T follicular helper cell (primary cell): ENCODE results near the gene FKBP4.

ENCODE experiments used
- DNase-seq: peaks from one replicate; pipeline ENCODE4 v3.0.0-alpha.2; 2020; ENCODE audit warnings: low read depth

FKBP4 gene

DNA sequence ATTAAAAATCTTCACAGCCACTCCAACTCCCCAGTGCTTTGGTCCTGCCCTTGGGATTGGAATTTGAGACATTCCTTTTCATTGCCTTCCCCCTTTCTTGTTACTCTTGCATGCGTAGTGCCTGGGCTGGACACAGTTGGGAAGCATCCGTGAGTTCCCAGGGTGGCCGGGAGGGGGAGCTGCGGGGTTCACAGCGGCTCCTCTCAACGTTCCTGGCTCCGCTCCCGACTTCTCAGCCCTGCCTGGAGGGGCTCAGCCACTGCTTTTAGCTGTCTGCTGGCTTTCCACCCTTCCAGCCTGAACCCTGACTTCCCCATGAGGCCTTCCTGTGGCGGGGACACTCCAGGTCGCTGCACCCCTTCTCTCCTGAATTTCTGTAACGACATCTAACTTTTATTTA is 58.9 kb downstream of the FKBP4 start:
- no peak for DNase-seq
